ENCODE data around the gene ALG8.
"Not testable (repeated sequence)": the region's sequence is repeated elsewhere in the genome, so short reads cannot be mapped to it uniquely, and the experiment has no call there.

Gene ALG8

DNA sequence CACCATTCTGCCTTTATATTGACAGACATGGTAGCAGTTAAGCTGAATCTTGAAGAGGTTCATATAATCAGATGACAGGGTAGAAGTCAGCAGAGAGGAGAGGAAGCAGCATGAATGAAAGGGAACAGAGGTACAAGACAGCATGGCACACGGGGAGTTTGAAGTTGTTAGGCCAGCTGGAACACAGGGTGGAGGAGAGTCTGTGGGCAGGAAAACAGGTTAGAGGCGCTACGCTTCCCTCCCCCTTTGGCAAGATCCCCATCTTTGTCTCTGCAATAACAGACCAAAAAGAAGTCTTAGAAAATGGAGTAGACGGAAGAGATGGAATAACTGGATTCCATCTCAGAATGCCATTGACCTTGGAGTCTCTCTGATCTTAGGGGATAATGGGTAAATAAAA, 39.8 kb downstream of the ALG8 start:
- no peak for DNase-seq

DNA sequence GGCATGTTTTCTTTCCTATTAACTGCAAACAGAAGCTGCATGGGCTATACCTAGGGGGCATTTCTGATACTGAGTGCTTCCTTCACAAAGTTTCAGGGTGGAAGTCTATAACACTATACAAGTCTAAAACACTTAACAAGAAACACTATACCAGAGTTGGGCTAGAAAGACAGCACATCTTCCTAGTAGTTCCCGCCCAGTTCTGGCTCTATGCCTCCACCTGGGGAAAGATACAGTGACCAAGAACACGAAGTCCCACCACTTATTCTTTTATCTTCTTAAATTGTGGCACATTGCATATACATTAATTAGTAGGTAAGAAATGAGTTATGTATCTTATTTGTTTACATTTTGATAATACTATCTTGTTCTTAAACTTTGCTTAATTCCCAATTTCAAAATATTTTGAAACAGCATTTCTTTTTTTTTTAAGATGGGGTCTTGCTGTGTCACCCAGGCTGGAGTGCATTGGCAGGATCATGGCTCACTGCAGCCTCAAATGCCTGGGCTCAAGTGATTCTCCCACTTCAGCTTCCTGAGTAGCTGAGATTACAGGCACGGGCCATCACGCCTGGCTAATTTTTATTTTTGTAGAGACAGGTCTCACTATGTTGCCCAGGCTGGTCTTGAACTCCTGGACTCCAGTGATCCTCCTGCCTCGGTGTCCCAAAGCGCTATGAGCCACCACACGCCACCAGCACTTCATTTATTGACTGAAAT, 41.6 kb downstream of the ALG8 start:
- DNase-seq, result no peak

DNA sequence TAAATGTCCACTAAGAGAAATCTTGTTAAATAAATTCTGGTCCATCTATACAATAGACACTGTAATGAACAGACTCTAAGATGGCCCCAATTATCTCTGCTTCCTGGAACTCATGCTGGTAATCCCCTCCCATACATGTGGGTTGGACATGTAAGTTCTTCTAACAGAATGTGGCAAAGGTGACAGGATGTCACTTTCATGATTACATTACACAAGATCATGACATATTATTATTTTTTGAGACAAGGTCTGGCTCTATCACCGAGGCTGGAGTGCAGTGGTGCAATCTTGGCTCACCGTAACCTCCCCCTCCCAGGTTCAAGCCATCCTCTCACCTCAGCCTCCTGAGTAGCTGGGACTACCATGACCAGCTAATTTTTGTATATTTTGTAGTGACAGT, 45.2 kb downstream of the ALG8 start:
- no peak for DNase-seq

DNA sequence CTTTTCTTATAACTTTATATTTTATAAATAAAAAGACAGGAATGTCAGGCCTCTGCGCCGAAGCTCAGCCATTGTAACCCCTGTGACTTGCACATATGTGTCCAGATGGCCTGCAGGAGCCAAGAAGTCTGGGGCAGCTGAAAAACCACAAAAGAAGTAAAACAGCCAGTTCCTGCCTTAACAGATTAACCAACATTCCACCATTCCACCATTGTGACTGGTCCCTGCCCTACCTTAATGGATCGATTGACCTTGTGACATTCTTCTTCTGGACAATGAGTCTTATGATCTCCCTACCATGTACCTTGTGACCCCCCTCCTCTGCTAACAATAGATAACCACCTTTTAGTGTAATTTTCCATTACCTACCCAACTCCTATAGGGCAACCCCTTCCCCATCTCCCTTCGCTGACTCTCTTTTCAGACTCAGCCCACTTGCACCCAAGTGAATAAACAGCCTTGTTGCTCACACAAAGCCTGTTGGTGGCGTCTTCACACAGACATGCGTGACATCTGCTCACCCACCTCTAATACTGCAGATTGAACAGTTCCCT, 52.8 kb downstream of the ALG8 start:
- DNase-seq, result not testable (repeated sequence)

DNA sequence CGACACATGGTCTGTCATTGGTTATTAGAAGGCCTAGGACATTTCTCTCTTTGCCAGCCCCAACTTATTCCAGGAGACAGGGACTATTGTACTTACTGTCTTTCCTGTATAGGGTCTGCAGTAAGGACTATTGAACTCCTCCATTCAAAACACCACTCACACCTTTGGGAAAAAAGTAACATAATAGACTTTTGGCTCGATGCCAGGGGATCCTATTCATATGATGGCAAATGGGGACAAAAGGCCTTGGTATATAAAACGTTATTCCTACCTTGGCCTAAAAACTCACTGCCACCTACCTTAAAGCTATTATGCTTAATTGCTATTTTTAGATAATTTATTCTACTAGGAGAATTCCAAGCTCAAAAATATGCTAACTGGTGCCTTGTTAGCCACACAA, 53.5 kb downstream of the ALG8 start:
- no peak for DNase-seq

DNA sequence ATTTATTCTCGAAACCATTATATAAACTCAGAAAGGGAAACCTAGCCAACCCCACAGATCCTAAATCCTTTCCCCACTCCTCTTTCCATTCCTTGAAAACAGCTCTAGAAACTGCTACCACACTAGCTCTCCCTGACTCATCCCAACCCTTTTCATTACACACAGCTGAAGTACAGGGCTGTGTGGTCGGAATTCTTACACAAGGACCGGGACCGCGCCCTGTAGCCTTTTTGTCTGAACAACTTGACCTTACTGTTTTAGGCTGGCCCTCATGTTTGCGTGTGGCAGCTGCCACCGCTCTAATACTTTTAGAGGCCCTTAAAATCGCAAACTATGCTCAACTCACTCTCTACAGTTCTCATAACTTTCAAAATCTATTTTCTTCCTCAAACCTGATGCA, 54.9 kb downstream of the ALG8 start:
- DNase-seq, result not testable (repeated sequence)

DNA sequence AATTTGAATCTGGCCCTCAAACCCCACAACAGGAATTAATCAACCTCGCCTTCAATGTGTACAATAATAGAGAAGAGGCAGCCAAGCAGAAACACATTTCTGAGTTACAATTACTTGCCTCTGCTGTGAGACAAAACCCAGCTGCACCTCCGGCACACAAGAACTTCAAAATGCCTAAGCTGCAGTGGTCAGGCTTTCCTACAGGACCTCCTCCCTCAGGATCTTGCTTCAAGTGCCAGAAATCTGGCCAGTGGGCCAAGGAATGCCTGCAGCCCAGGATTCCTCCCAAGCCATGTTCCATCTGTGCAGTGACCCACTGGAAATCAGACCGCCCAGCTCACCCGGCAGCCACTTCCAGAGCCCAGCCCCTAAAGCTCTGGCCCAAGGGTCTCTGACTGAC, 56.4 kb downstream of the ALG8 start:
- DNase-seq, result no peak

DNA sequence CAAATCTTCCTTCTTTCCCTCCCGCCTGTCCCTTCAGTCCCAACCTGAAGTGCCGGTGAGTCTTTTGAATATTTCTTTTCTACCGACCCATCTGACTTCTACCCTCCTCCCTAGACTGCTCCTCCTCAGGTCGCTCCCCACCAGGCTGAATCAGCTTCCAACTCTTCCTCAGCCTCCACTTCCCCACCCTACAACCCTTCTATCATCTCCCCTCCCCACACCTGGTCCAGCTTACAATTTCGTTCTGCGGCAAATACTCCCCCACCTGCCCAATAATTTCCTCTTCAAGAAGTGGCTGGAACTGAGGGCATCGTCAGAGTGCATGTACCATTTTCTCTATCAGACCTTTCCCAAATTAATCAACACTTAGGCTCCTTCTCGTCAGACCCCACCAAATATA, 57.3 kb downstream of the ALG8 start:
- no peak for DNase-seq

DNA sequence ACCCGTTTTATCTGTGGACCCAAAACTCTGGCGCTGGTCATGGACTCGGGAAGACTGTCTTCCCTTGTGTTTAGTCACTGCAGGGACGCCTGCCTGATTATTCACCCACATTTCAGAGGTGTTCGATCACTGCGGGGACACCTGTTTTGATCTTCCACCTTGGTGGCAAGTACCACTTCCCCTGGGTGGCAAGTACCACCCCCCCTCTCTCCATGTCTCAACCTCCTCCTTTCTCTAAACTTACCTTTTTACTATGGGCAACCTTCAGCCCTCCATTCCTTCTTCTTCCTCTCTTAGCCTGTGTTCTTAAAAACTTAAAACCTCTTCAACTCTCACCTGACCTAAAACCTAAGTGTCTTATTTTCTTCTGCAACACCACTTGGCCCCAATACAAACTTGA, 57.8 kb downstream of the ALG8 start:
- DNase-seq, result no peak

DNA sequence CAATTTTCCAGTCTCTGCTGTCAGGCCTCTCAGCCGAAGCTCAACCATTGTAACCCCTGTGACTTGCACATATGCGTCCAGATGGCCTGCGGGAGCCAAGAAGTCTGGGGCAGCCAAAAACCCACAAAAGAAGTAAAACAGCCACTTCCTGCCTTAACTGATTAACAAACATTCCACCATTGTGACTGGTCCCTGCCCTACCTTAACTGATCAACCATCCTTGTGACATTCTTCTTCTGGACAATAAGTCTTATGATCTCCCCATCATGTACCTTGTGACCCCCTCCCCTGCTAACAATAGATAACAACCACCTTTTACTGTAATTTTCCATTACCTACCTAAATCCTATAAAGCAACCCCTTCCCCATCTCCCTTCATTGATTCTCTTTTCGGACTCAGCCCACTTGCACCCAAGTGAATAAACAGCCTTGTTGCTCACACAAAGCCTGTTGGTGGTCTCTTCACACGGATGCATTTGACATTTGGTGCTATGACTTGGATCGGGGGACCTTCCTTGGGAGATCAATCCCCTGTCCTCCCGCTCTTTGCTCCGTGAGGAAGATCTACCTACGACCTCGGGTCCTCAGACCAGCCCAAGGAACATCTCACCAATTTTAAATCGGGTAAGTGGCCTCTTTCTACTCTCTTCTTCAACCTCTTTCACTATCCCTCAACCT, 58.5 kb downstream of the ALG8 start:
- no peak for DNase-seq

DNA sequence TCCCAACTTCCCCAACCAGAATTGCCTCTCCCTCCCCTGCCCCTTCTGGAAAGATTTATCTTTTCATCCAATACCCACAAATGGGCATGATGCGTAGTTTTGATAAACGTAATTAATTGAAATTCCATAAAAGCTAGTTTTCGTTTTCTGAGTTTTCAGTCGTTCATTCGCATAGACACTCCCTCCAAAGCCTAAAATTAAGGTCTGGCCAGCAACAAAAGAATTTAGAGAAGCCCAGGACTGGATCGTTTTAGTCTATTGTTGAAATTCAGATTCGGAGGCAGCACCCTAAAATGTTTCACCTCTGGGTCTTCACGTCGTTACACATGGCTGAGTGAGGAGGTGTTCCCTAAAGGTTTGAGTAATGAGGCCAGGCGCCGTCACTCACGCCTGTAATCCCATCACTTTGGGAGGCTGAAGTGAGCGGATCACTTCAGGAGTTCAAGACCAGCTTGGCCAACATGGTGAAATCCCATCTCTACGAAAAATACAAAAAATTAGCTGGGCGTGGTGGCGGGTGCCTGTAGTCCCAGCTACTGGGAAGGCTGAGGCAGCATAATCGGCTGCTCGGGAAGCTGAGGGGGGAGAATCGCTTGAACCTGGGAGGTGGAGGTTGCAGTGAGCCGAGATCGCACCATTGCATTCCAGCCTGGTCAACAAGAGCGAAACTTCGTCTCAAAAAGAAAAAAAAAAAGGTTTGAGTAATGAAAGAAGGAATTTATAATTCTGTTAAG, 59.2 kb downstream of the ALG8 start:
- DNase-seq, result no peak

DNA sequence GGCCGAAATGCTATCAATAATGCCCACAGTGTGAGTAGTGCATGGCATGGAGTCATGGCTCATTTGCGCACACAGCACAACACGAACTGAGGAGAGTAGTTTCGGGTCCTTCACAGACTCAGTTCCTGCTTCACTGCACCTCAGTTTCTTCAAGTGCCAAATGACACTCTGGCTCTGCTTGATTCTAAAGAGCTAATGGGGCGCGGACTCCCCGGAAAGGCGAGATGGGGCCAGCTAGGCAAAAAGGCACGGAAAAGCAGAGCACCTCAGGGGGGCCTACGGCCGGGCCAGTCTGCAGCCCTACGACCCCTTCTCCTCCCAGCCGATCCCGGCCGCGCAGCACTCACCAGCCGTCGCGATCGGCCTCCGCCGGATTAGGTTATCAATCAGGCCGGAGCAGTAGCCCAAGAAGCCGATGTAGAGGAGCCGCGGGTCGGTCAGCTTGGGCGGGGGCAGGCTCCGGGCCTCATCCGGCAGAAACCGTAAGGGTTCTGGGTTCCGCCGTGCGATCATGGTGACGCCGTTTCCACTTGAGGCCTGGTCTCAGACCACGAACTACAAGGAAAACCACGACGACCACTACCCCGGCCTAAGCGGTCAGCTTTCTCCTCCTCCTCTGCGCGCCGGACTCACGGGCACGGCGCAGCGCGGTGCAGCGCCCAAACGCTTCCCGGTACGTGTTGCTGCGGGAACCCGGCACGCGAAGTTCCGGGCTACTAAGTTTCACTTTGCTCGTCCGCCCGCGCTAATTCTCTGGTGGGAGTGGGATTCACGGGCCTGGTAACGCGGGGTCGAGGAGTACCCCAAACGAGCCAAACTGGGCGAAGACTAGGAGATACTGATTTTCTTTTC, 60.0 kb downstream of the ALG8 start, which contains the start of gene NDUFC2:
NDUFC2 (minus strand) TSS at position 631 of the 852 bp plus-strand sequence; CDS start at position 513, 118 bp downstream.
- DNase-seq, result peak; percentile 88

DNA sequence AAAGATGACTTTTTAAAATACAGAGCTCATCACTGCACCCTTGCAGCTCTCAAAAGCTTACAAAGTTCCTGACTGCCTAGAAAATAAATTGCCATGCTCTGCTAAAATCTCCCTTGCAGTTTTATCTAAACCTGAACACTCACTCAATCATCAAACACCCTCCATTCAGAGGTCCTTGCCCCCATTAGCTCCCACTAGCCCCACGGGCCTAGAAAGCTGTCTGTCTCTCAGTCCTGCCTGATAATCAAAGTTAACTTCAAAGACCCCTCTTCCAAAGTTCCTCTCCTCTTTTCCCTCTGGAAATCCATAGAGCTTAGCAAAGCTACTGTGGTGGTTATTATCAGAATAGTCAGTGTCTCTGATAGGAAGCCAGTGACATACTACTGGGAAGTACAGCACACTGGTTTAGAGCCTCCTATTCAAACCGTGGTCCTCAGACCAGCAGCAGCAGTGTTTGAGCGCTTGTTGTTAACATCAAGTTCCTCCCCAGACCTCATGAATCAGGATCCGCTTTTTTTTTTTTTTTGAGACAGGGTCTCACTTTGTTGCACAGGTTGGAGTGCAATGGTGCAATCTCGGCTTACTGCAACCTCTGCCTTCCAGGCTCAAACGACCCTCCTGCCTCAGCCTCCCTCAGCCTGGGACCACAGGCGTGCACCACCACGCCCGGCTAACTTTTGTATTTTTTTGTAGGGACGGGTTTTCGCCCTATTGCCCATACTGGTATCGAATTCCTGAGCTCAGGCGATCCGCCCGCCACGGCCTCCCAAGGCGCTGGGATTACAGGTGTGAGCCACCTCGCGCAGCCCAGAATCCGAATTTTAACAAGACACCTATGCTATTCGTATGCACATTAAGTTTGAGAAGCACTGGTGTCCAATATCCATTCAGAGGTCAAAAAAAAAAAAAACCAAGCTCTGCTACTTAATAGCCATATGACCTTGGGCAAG, 60.9 kb downstream of the ALG8 start:
- no peak for DNase-seq

DNA sequence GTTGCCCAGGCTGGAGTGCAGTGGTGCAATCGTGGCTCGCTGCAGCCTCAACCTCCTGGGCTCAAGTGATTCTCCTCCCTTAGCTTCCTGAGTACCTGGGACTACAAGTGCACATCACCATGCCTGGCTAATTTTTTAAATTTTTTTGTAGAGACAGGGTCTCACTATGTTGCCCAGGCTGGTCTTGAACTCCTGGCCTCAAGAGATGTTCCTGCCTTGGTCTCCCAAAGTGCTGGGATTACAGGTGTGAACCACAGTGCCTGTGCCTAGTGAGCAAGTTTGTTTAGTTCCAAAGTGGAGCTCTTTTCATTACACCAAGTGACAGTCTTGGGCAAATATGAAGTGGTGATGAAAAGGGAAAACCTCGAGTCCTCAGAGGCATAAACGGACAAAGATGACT, 61.8 kb downstream of the ALG8 start:
- not testable (repeated sequence) for DNase-seq

DNA sequence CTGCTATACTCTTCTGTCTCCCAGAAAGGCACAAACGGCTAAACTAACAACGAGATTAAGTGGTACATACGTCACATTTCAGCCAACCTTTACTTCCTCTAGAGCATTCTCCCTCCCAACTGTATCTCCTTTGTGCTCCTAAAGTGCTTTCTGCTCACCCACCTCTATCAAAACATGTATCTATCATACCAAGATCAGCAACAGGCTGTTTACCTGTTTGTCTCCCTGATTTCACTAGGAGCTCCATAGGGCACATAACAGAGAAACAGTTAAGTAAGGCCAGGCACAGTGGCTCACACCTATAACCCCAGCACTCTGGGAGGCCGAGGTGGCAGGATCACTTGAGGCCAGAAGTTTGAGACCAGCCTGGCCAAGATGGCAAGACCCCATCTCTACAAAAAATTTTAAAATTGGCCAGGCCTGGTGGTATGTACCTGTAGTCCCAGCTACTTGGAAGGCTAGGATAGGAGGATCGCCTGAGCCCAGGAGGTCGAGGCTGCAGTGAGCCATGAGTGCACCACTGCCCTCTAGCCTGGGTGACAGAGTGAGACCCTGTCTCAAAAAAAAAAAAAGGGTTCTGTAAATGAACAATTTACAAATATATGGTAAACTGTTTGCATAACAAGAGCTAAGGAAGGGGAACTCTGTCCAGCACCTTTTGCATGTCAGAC, 62.6 kb downstream of the ALG8 start:
- DNase-seq, result no peak

DNA sequence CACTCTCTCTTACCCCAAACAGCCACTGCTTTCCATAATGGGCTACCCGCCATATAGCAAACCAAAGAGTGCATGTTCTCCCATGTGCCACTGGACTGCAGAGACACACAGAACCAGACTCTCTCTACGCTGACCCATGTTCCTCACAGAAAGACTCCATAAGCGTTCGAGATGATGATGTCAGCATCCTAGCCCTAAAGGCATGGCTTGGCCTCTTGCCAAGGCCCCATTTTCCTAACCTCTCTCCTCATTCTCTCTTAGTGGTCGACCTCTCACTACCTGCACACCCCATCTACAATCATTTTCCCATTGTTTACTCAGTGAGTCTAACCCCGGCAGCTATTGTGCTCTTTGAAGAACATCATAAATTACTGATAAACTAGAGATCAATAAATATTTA, 64.7 kb downstream of the ALG8 start:
- DNase-seq, result no peak

DNA sequence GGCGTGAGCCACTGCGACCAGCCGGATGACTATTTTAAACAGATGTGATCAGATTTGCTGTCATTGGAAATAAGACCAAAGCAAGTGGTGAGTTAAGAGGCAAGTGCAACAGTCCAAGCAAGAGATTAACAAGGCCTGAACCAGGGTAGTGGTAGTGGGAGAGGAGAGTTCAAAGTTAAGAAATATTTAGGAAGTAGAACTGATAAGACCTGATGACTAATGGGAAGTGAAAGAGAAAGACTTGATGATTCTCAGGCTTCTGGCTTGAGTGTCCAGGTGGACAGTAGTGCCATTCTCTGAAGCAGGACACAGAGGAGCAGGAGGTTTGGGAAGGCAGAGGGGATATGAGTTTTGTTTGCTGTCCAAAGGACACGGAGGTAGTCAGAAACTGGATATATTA, 67.0 kb downstream of the ALG8 start:
- DNase-seq, result no peak

DNA sequence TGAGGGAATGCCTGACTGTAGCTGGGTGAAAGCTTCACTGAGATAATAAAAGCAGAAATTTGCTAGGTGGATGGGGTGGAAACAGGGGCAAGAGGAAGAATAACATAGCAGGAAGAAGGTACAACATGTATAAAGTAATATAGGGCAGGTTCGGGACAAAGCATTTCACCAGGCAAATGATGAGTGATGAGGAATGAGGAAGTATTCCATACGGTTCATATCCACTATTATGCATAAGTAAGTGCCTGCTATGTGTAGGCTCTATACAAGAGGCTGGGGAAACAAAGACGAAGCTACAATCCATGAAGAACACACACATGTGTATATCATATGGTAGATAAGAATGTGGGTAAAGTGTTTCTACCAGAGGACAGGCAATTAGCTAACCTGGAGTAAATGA, 67.7 kb downstream of the ALG8 start:
- no peak for DNase-seq

DNA sequence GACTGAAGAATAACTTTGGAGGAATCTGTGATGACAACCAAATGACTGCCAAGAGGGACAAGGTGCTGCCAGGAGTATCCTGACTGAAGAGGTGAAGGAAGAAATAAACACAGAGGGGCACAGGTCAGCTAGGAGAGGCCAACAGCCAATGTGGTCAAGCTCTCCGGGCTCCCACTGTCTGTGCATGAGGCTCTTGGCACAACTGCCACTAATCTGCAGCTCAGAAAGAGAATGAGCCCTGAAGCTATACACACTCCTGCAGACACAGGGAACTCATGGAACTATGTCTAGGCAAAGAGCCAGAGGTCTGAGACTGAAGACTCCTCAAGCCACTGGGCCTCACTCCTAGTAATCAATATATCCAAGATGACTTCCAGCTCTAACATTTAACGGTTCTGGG, 68.8 kb downstream of the ALG8 start:
- DNase-seq, result no peak

DNA sequence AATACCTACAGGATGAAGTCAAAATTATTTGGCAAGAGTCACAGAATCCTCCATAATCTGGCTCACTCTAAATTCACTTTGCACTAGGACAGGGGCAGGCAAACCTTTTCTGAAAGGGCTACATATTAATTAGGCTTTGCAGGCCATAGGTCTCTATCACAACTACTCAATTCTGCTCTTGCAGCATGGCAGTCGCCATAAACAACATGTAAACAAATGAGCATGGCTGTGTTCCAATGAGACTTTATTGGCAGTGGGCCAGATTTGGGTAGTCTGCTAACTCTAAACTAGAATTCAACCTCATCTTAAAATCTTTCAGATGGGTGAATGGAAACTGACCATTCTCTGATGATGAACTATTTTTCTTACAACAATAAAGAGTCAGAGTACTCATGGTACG, 70.0 kb downstream of the ALG8 start:
- no peak for DNase-seq

DNA sequence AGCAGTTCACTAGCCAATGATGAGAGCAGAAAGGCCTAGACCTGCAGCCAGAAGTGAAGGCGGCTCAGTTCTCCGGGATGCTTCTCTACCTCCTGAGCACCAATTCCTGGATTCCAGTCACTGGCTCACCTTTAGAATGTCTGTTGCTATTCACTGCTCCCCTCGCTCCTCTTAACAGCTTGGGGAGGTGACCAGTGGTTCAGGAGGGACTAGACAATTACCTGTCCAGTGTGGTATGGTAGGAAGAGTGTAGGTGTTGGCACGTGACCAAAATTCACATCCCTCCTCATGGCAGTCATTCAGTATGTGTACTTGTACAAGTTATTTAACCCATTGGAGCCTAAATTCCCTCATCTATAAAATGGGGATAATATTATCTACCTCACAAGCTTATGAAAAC, 71.7 kb downstream of the ALG8 start:
- no peak for DNase-seq
